IMR-90 (cell line): ENCODE data around the gene DNAH17. TPM values are rescaled to one million over a fixed set of nuclear protein-coding genes. Genes with fewer than 3 reads are reported as not detected.

Experiments
- ATAC-seq: fragments of 200-7000 bp; cut with Tn5 transposase; 2 replicates; pipeline ENCODE4 v1.9.1; 2020; ENCODE audit warnings: low read depth, mild to moderate bottlenecking, moderate library complexity
- BruUV-seq: library from RNA; stranded (reverse); fragments of 400-500 nt; replicated peaks from 2 replicates; lab custom pipeline; 2021; lab: Mats Ljungman, UMichigan
- CTCF ChIA-PET: fragments of 300-600 bp; formaldehyde crosslinking; extraction: SDS; loops from one replicate; lab custom pipeline; 2021; ENCODE audit warnings: antibody characterized with exemption; lab: Yijun Ruan, JAX
- POLR2A ChIA-PET: fragments of 300-600 bp; sonication (Branson Sonifier 250); formaldehyde crosslinking; loops from one replicate; lab custom pipeline; 2022; ENCODE audit warnings: antibody characterized with exemption; ENCODE audit not compliant: unreplicated experiment; lab: Charles Lee
- DNase-seq: peaks from one replicate; pipeline ENCODE4 v3.0.0; 2013
- H2AFZ ChIP-seq: replicated peaks from 2 replicates; pipeline ENCODE3; 2013; ENCODE audit warnings: low read length, mild to moderate bottlenecking; ENCODE audit not compliant: poor library complexity
- H2AK5ac ChIP-seq: 2 replicates; pipeline ENCODE4 v1.6.1; 2013; ENCODE audit warnings: low read depth, low read length, inconsistent platforms
- H2AK9ac ChIP-seq: replicated peaks from 2 replicates; pipeline ENCODE3; 2013; ENCODE audit warnings: mild to moderate bottlenecking, low read depth, low read length, moderate library complexity; ENCODE audit not compliant: poor library complexity
- H2BK120ac ChIP-seq: 2 replicates; pipeline ENCODE4 v1.6.1; 2013; ENCODE audit warnings: low read depth, low read length, inconsistent platforms
- H2BK15ac ChIP-seq: 3 replicates; pipeline ENCODE4 v1.6.1; 2013; ENCODE audit warnings: low read depth, low read length, inconsistent platforms
- H2BK20ac ChIP-seq: 2 replicates; pipeline ENCODE4 v1.6.1; 2013; ENCODE audit warnings: low read depth, mild to moderate bottlenecking, inconsistent platforms, low read length, moderate library complexity
- H2BK5ac ChIP-seq: 2 replicates; pipeline ENCODE4 v1.6.1; 2013; ENCODE audit warnings: mild to moderate bottlenecking, low read depth, low read length, inconsistent platforms; ENCODE audit not compliant: poor library complexity, severe bottlenecking
- H3K14ac ChIP-seq: replicated peaks from 2 replicates; pipeline ENCODE4 v1.6.1; 2013; ENCODE audit warnings: low read depth, low read length, inconsistent platforms
- H3K18ac ChIP-seq: 2 replicates; pipeline ENCODE4 v1.6.1; 2013; ENCODE audit warnings: low read depth, low read length, control low read depth
- H3K23ac ChIP-seq: 2 replicates; pipeline ENCODE4 v1.6.1; 2013; ENCODE audit warnings: low read depth, low read length, inconsistent platforms
- H3K27ac ChIP-seq: 2 replicates; pipeline ENCODE4 v1.5.1; 2013; ENCODE audit warnings: mild to moderate bottlenecking, control low read depth, low read length; ENCODE audit not compliant: insufficient read depth
- H3K27me3 ChIP-seq: 2 replicates; pipeline ENCODE4 v1.6.1; 2013; ENCODE audit warnings: low read length; ENCODE audit not compliant: control insufficient read depth, insufficient read depth
- H3K36me3 ChIP-seq: 2 replicates; pipeline ENCODE4 v1.6.1; 2013; ENCODE audit warnings: low read length, mixed read lengths; ENCODE audit not compliant: control insufficient read depth, insufficient read depth
- H3K4ac ChIP-seq: 2 replicates; pipeline ENCODE4 v1.6.1; 2013; ENCODE audit warnings: low read depth, low read length, inconsistent platforms
- H3K4me1 ChIP-seq: 2 replicates; pipeline ENCODE4 v1.6.1; 2013; ENCODE audit warnings: low read length, mixed read lengths; ENCODE audit not compliant: control insufficient read depth, insufficient read depth
- H3K4me2 ChIP-seq: 2 replicates; pipeline ENCODE4 v1.6.1; 2013; ENCODE audit warnings: low read depth, mild to moderate bottlenecking, control low read depth, low read length, moderate library complexity
- H3K4me3 ChIP-seq: 2 replicates; pipeline ENCODE4 v1.5.1; 2013; ENCODE audit warnings: low read depth, mild to moderate bottlenecking, control low read depth, low read length, moderate library complexity; ENCODE audit not compliant: insufficient read depth
- H3K56ac ChIP-seq: 2 replicates; pipeline ENCODE4 v1.6.1; 2013; ENCODE audit warnings: low read length, inconsistent platforms; ENCODE audit not compliant: insufficient read depth; ENCODE audit errors: extremely low read depth
- H3K79me1 ChIP-seq, 2 experiments: 2 replicates each; pipeline ENCODE4 v1.6.1; 2013; ENCODE audit warnings: low read length in 2 of 2, inconsistent platforms in 1 of 2, low read depth in 1 of 2
- H3K9ac ChIP-seq: 2 replicates; pipeline ENCODE4 v1.6.1; 2013; ENCODE audit warnings: low read depth, low read length, control low read depth
- H3K9me1 ChIP-seq: 2 replicates; pipeline ENCODE4 v1.6.1; 2013; ENCODE audit warnings: low read length, inconsistent platforms; ENCODE audit not compliant: insufficient read depth
- H3K9me3 ChIP-seq: 2 replicates; pipeline ENCODE4 v1.6.1; 2013; ENCODE audit warnings: low read length; ENCODE audit not compliant: control insufficient read depth, insufficient read depth
- H4K20me1 ChIP-seq: 2 replicates; pipeline ENCODE4 v1.6.1; 2013; ENCODE audit warnings: low read length, inconsistent platforms; ENCODE audit not compliant: insufficient read depth
- H4K5ac ChIP-seq: 2 replicates; pipeline ENCODE4 v1.6.1; 2013; ENCODE audit warnings: mild to moderate bottlenecking, low read depth, low read length, control low read depth
- H4K8ac ChIP-seq, 2 experiments: 2 replicates each; pipeline ENCODE4 v1.6.1; 2013; ENCODE audit warnings: low read depth in 2 of 2, low read length in 2 of 2, control low read depth in 1 of 2, inconsistent platforms in 1 of 2
- H4K91ac ChIP-seq: 2 replicates; pipeline ENCODE4 v1.6.1; 2013; ENCODE audit warnings: low read depth, low read length, inconsistent platforms; ENCODE audit not compliant: insufficient read depth
- FOS ChIP-seq: fragments of 150-350 bp; IDR thresholded peaks from 2 replicates; pipeline ENCODE4 v1.6.1; 2016; ENCODE audit warnings: low read depth, low read length
- RFX5 ChIP-seq: IDR thresholded peaks from 2 replicates; pipeline ENCODE4 v1.8.0; 2012; ENCODE audit warnings: low read depth, mild to moderate bottlenecking, low read length, moderate library complexity
- SMC3 ChIP-seq: fragments of 150-350 bp; IDR thresholded peaks from 2 replicates; pipeline ENCODE4 v1.6.1; 2016; ENCODE audit warnings: low read depth, mild to moderate bottlenecking, antibody characterized with exemption, low read length, moderate library complexity
- WGBS, 2 experiments: methylation state at CpG; one replicate each; pipeline versions ENCODE4 v1.1.5 to v1.1.7; 2013; ENCODE audit warnings: missing lambda C conversion rate in 2 of 2; ENCODE audit not compliant: insufficient read length in 1 of 2; ENCODE audit errors: extremely low coverage in 2 of 2; 5-methylcytosine and 5-hydroxymethylcytosine counted together
- dilution Hi-C: fragments of 300-500 bp; cut with HindIII; formaldehyde crosslinking; loops from one replicate; pipeline ENCODE4 v1.14.3; 2018; ENCODE audit warnings: low sequenced_read_pairs; ENCODE audit not compliant: unreplicated experiment
- in situ Hi-C: fragments of 300-500 bp; cut with MboI; formaldehyde crosslinking; loops from 3 replicates; pipeline ENCODE4 v1.14.3; 2019; ENCODE audit warnings: low sequenced_read_pairs, inconsistent platforms, mixed read lengths
- intact Hi-C: fragments of 100-400 bp; cut with micrococcal nuclease; formaldehyde crosslinking; loops from 2 replicates; pipeline ENCODE4 v1.10.0; 2022
- polyA plus RNA-seq, 3 experiments: library from polyadenylated mRNA; depleted of rRNA; stranded (reverse); fragments of >200 nt; gene quantifications; 2 replicates each; pipeline ENCODE4 v1.2.3, GENCODE V29; 2012; ENCODE audit warnings: low replicate concordance in 1 of 3
- total RNA-seq: library from RNA; depleted of rRNA; stranded (reverse); fragments of >200 nt; gene quantifications from 2 replicates; pipeline ENCODE4 v1.2.3, GENCODE V29; 2012
- TF ChIP-seq, protein P1 (sequence below): fragments of 150-350 bp; IDR thresholded peaks from 2 replicates; pipeline ENCODE4 v1.6.1; 2017; ENCODE audit warnings: mild to moderate bottlenecking, antibody characterized with exemption, low read length, low read depth
- TF ChIP-seq, protein P2 (sequence below): conservative IDR thresholded peaks from 2 replicates; pipeline ENCODE4 v1.5.1; 2012; ENCODE audit warnings: mild to moderate bottlenecking, low read depth, low read length, improper control_type of control experiment

DNAH17 gene
- total and polyA plus RNA-seq, 2 of the 4 experiments (the other 2 are of a cell fraction) = not detected

DNA sequence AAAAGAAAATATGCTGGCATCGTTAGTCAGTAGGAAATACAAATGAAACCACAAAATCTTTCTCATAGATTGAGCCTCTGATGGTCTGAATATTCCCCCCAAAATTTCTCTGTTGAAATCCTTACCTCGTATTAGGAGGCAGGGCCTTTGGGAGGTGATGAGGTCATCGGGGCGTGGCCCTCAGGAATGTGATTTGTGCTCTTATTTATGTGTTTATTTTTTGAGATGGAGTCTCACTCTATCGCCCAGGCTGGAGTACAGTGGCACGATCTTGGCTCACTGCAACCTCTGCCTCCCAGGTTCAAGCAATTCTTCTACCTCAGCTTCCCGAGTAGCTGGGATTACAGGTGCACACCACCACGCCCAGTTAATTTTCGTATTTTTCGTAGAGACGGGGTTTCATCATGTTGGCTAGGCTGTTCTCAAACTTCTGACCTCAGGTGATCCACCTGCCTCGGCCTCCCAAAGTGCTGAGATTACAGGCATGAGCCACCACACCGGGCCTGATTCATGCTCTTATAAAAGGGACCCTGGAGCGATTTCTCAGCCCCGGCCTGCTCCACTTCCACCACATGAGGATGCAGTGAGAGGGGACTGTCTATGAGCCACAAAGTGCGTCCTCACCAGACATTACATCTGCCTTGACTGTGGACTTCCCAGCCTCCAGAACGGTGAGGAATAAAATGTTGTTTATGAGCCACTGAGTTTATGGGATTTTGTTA is 53.1 kb downstream of the DNAH17 start:
- in situ Hi-C loops = no loop called here
- H3K27ac ChIP-seq = no peak overlapping the region
- intact Hi-C loops = no loop called here
- no peak overlapping the region for H2AFZ ChIP-seq
- H2AK9ac ChIP-seq = no peak overlapping the region
- H3K9me3 ChIP-seq = no peaks in the 10 kb centered on the region
- POLR2A ChIA-PET = no interaction called here
- ATAC-seq (no peak), DNase-seq (no peak)
- no peaks in the 10 kb centered on the region for H3K9me1 ChIP-seq
- no peaks in the 10 kb centered on the region for H4K20me1 ChIP-seq
- no peak for TF ChIP-seq FOS
- TF ChIP-seq RFX5 = no peak
- TF ChIP-seq SMC3 = no peak
- TF ChIP-seq, protein P1, sequence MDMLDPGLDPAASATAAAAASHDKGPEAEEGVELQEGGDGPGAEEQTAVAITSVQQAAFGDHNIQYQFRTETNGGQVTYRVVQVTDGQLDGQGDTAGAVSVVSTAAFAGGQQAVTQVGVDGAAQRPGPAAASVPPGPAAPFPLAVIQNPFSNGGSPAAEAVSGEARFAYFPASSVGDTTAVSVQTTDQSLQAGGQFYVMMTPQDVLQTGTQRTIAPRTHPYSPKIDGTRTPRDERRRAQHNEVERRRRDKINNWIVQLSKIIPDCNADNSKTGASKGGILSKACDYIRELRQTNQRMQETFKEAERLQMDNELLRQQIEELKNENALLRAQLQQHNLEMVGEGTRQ = no peak
- TF ChIP-seq, protein P2, sequence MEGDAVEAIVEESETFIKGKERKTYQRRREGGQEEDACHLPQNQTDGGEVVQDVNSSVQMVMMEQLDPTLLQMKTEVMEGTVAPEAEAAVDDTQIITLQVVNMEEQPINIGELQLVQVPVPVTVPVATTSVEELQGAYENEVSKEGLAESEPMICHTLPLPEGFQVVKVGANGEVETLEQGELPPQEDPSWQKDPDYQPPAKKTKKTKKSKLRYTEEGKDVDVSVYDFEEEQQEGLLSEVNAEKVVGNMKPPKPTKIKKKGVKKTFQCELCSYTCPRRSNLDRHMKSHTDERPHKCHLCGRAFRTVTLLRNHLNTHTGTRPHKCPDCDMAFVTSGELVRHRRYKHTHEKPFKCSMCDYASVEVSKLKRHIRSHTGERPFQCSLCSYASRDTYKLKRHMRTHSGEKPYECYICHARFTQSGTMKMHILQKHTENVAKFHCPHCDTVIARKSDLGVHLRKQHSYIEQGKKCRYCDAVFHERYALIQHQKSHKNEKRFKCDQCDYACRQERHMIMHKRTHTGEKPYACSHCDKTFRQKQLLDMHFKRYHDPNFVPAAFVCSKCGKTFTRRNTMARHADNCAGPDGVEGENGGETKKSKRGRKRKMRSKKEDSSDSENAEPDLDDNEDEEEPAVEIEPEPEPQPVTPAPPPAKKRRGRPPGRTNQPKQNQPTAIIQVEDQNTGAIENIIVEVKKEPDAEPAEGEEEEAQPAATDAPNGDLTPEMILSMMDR = no peak
- no peak overlapping the region for H2BK5ac ChIP-seq
- dilution Hi-C loops = no loop called here
- no peaks in the 10 kb centered on the region for H3K4me1 ChIP-seq
- BruUV-seq = no TSS peak
- H4K8ac ChIP-seq = no peak overlapping the region
- H4K5ac ChIP-seq = no peak overlapping the region
- H2BK20ac ChIP-seq = no peak overlapping the region
- H3K4me2 ChIP-seq = no peak overlapping the region
- H3K4ac ChIP-seq = no peak overlapping the region
- H3K27me3 ChIP-seq = peaks cover 11% of the 10 kb centered on the region; the same call in 1 of the 2 replicates
- H2AK5ac ChIP-seq = no peak overlapping the region
- no peak overlapping the region for H3K23ac ChIP-seq
- no peak overlapping the region for H3K9ac ChIP-seq
- 93% methylated on average over 5 of the region's 17 CpGs; no CpG with 5 or more reads in 1 of the 2 experiments for WGBS, 2 experiments
- H2BK120ac ChIP-seq = no peak overlapping the region
- no peak overlapping the region for H3K18ac ChIP-seq
- no peaks in the 10 kb centered on the region for H3K36me3 ChIP-seq
- H2BK15ac ChIP-seq = no peak overlapping the region
- CTCF ChIA-PET = no interaction called here
- H4K91ac ChIP-seq = no peak overlapping the region
- no peak overlapping the region for H3K56ac ChIP-seq
- no peaks in the 10 kb centered on the region for H3K79me1 ChIP-seq
- no peak overlapping the region for H3K14ac ChIP-seq
- H3K4me3 ChIP-seq = no peak overlapping the region
